GM12878 (cell line): ENCODE results near the gene OR8U1.

Source experiments
- EP300 ChIP-seq, 2 experiments: fragments of 150-350 bp in 1 of 2; IDR thresholded peaks; 2 replicates each; pipeline ENCODE4 v1.6.1; 2011 to 2012; ENCODE audit warnings: low read depth in 2 of 2, low read length in 2 of 2, borderline replicate concordance in 1 of 2, improper control_type of control experiment in 1 of 2, inconsistent platforms in 1 of 2; ENCODE audit not compliant: control insufficient read depth in 1 of 2
- TAF1 ChIP-seq: IDR thresholded peaks from 2 replicates; pipeline ENCODE4 v1.6.1; 2011; ENCODE audit warnings: mild to moderate bottlenecking, low read depth, low read length, borderline replicate concordance

GRCh38 chr11:56380120-56380519 lies 4.7 kb downstream of the OR8U1 start:
- no peak for TF ChIP-seq EP300 (IDR thresholded peaks at IDR 0.05; ENCODE audit: borderline replicate concordance in 1 of 2, control insufficient read depth in 1 of 2, low read depth in 2 of 2, low read length in 2 of 2)
- no peak for TF ChIP-seq TAF1
